Sigmoid colon (tissue), 4 donors: ENCODE results near the gene FREY1.

Source experiments
- CTCF ChIP-seq, 4 experiments: fragments of 450-650 bp in 3 of 4; fragments of 200-600 bp in 1 of 4; IDR thresholded peaks; one replicate each; pipeline ENCODE4 v1.5.1; 2016 to 2019; ENCODE audit warnings: antibody characterized with exemption in 4 of 4, mild to moderate bottlenecking in 3 of 4, moderate library complexity in 2 of 4
- POLR2A ChIP-seq, 2 donors: fragments of 450-650 bp; IDR thresholded peaks; one replicate each; pipeline ENCODE4 v1.6.1; 2016; ENCODE audit warnings: antibody characterized with exemption in 2 of 2, mild to moderate bottlenecking in 2 of 2, moderate library complexity in 2 of 2
- POLR2AphosphoS5 ChIP-seq, 4 donors: sonication (generic); formaldehyde crosslinking; IDR thresholded peaks; one replicate each; pipeline ENCODE4 v1.6.1; 2017; ENCODE audit warnings: antibody characterized with exemption in 4 of 4

- TF ChIP-seq POLR2AphosphoS5 (IDR thresholded peaks at IDR 0.05) (no peak), CTCF (IDR thresholded peaks at IDR 0.05) (no peak), POLR2A (IDR thresholded peaks at IDR 0.05) (no peak)
These were observed 20.1 kb downstream of the FREY1 start for GRCh38 chr11:45886816-45887520.
